Skeletal muscle satellite cell (primary cell): Measurements from ENCODE around the gene RUFY3.
"Not testable (repeated sequence)": the region's sequence is repeated elsewhere in the genome, so short reads cannot be mapped to it uniquely, and the experiment has no call there.

Experiments
- H3K27me3 ChIP-seq: 2 replicates; pipeline ENCODE4 v1.7.0; 2013; ENCODE audit warnings: low read length; ENCODE audit not compliant: control insufficient read depth, insufficient read depth
- H3K36me3 ChIP-seq: 2 replicates; pipeline ENCODE4 v1.7.0; 2013; ENCODE audit warnings: mild to moderate bottlenecking, control low read depth, low read length; ENCODE audit not compliant: insufficient read depth
- H3K4me1 ChIP-seq: 2 replicates; pipeline ENCODE4 v1.7.0; 2013; ENCODE audit warnings: low read length; ENCODE audit not compliant: control insufficient read depth, insufficient read depth
- H3K4me2 ChIP-seq: 2 replicates; pipeline ENCODE4 v1.7.0; 2013; ENCODE audit warnings: mild to moderate bottlenecking, low read length
- H3K4me3 ChIP-seq: 2 replicates; pipeline ENCODE4 v1.7.0; 2013; ENCODE audit warnings: low read length
- H3K9ac ChIP-seq: 2 replicates; pipeline ENCODE4 v1.7.0; 2013; ENCODE audit warnings: mild to moderate bottlenecking, low read depth, low read length, moderate library complexity
- H3K9me3 ChIP-seq: replicated peaks from 2 replicates; pipeline ENCODE4 v1.7.0; 2013; ENCODE audit warnings: mild to moderate bottlenecking, control low read depth, low read length

Gene RUFY3

DNA sequence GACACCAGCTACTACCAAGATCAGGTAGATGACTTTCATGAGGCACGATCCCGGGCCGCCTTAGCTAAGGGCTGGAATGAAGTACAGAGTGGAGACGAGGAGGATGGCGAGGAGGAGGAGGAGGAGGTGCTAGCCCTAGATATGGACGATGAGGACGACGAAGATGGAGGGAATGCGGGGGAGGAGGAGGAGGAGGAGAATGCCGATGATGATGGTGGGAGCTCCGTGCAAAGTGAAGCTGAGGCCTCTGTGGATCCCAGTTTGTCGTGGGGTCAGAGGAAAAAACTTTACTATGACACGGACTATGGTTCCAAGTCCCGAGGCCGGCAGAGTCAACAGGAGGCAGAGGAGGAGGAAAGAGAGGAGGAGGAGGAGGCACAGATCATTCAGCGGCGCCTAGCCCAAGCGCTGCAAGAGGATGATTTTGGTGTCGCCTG is 33.0 kb upstream of the RUFY3 start:
- Histone ChIP-seq H3K36me3 (peaks cover 13% of the 10 kb centered on the region), H3K9me3 (no peaks in the 10 kb centered on the region), H3K9ac (peak overlapping the region; percentile 91), H3K4me3 (peak overlapping the region; percentile 90), H3K4me2 (peak overlapping the region; percentile 93), H3K4me1 (peaks cover 22% of the 10 kb centered on the region), H3K27me3 (no peaks in the 10 kb centered on the region)

GRCh38 chr4:70691661-70692060 is 30.1 kb upstream of the RUFY3 start:
- Histone ChIP-seq H3K4me1 (peaks cover 22% of the 10 kb centered on the region), H3K4me3 (no peak overlapping the region)

GRCh38 chr4:70694633-70695032 is 27.1 kb upstream of the RUFY3 start:
- not testable (repeated sequence) for H3K4me3 ChIP-seq, H3K9ac ChIP-seq, H3K27me3 ChIP-seq, H3K4me2 ChIP-seq, H3K9me3 ChIP-seq
- H3K4me1 ChIP-seq = peaks cover 12% of the 10 kb centered on the region
- peaks cover 12% of the 10 kb centered on the region for H3K36me3 ChIP-seq

More at GRCh38 chr4:70691661-70692060, 30.1 kb upstream of the RUFY3 start:
- peak overlapping the region; percentile 42 for H3K4me2 ChIP-seq
- H3K27me3 ChIP-seq = no peaks in the 10 kb centered on the region
- H3K9ac ChIP-seq = no peak overlapping the region
- peaks cover 13% of the 10 kb centered on the region for H3K36me3 ChIP-seq
- no peaks in the 10 kb centered on the region for H3K9me3 ChIP-seq

DNA sequence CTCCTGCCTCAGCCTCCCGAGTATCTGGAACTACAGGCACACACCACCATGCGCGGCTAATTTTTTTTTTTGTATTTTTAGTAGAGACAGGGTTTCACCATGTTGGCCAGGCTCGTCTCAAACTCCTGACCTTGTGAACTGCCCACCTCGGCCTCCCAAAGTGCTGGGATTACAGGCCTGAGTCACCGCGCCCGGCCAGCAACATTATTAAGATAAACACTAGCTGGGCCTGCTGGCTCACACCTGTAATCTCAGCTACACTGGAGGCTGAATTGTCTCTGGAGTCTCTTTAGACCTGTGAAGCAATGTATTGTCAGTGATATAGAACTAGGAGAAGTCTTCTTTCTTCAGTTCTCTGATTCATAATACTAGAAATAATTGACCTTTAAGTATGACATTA is 23.3 kb upstream of the RUFY3 start:
- not testable (repeated sequence) for H3K36me3 ChIP-seq, H3K9ac ChIP-seq, H3K4me2 ChIP-seq, H3K9me3 ChIP-seq, H3K4me3 ChIP-seq, H3K4me1 ChIP-seq, H3K27me3 ChIP-seq

- Histone ChIP-seq H3K27me3 (no peaks in the 10 kb centered on the region), H3K9ac (no peak overlapping the region), H3K4me3 (no peak overlapping the region), H3K4me2 (no peak overlapping the region), H3K4me1 (peaks cover 11% of the 10 kb centered on the region), H3K36me3 (no peaks in the 10 kb centered on the region), H3K9me3 (no peaks in the 10 kb centered on the region)
Observed at GRCh38 chr4:70700712-70701111, 21.1 kb upstream of the RUFY3 start.

DNA sequence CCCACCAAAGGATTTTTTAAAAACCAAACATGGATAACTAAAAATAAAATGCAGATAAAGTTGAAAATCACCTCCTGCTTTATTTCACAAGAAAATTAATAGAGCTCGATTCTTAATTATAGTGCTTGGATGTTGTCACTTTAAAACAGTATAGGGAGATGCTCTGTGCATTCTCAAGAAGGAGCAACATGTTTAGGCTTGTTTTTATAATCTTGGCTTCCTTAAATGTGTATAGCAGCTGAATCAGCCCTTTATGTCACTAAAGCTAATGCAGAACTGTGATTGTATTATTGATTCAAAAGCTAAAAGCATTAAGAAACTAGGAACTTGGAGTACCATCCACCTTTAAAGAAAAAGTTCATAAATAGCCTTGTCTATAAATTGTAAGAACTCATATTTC is 20.5 kb upstream of the RUFY3 start:
- Histone ChIP-seq H3K4me1 (peaks cover 11% of the 10 kb centered on the region), H3K4me2 (no peak overlapping the region), H3K9ac (no peak overlapping the region), H3K27me3 (no peaks in the 10 kb centered on the region), H3K4me3 (no peak overlapping the region), H3K36me3 (no peaks in the 10 kb centered on the region), H3K9me3 (no peaks in the 10 kb centered on the region)

DNA sequence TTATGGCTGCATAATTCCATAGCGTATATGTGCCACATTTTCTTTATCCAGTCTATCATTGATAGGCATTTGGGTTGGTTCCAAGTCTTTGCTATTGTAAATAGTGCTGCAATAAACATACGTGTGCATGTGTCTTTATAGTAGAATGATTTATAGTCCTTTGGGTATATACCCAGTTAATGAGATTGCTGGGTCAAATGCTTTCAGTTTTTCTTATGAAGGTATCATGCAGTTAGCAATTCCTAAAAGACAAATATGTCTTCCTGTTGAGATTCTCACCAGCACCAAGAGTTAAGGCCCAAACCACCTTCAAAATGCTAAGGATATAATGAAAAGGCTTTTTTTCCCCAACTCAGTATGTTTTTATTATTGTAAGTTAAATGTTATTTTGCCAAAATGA is 19.2 kb upstream of the RUFY3 start:
- peaks cover 25% of the 10 kb centered on the region for H3K4me1 ChIP-seq
- not testable (repeated sequence) for H3K9me3 ChIP-seq, H3K4me3 ChIP-seq, H3K36me3 ChIP-seq, H3K27me3 ChIP-seq, H3K9ac ChIP-seq, H3K4me2 ChIP-seq

- Histone ChIP-seq H3K4me1 (peaks cover 25% of the 10 kb centered on the region), H3K27me3 (no peaks in the 10 kb centered on the region), H3K4me3 (peak overlapping the region; percentile 75), H3K36me3 (no peaks in the 10 kb centered on the region), H3K9ac (peak overlapping the region; percentile 93), H3K4me2 (peak overlapping the region; percentile 84), H3K9me3 (no peaks in the 10 kb centered on the region)
Observed at GRCh38 chr4:70703619-70704214, 18.0 kb upstream of the RUFY3 start.

GRCh38 chr4:70704215-70704930 is 17.4 kb upstream of the RUFY3 start:
- H3K9ac ChIP-seq = peak overlapping the region; percentile 93
- H3K9me3 ChIP-seq = no peaks in the 10 kb centered on the region
- H3K27me3 ChIP-seq = no peaks in the 10 kb centered on the region
- H3K4me3 ChIP-seq = peak overlapping the region; percentile 75
- peaks cover 25% of the 10 kb centered on the region for H3K4me1 ChIP-seq
- H3K4me2 ChIP-seq = peak overlapping the region; percentile 84
- no peaks in the 10 kb centered on the region for H3K36me3 ChIP-seq

DNA sequence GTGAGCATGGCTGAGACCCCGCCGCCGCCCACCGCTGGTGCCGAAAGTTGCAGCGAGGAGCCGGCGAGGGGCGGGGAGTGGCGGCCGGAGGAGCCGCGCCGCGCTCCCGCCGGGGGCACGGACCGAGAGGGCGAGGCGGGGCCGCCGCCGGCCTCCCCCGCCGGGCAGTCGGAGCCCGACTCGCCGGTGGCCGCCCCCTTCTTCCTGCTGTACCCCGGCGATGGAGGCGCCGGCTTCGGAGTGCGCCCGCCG is 16.9 kb upstream of the RUFY3 start:
- Histone ChIP-seq H3K4me3 (peak overlapping the region; percentile 75), H3K36me3 (no peaks in the 10 kb centered on the region), H3K9me3 (no peaks in the 10 kb centered on the region), H3K27me3 (no peaks in the 10 kb centered on the region), H3K9ac (peak overlapping the region; percentile 93), H3K4me2 (peak overlapping the region; percentile 84), H3K4me1 (peaks cover 25% of the 10 kb centered on the region)

DNA sequence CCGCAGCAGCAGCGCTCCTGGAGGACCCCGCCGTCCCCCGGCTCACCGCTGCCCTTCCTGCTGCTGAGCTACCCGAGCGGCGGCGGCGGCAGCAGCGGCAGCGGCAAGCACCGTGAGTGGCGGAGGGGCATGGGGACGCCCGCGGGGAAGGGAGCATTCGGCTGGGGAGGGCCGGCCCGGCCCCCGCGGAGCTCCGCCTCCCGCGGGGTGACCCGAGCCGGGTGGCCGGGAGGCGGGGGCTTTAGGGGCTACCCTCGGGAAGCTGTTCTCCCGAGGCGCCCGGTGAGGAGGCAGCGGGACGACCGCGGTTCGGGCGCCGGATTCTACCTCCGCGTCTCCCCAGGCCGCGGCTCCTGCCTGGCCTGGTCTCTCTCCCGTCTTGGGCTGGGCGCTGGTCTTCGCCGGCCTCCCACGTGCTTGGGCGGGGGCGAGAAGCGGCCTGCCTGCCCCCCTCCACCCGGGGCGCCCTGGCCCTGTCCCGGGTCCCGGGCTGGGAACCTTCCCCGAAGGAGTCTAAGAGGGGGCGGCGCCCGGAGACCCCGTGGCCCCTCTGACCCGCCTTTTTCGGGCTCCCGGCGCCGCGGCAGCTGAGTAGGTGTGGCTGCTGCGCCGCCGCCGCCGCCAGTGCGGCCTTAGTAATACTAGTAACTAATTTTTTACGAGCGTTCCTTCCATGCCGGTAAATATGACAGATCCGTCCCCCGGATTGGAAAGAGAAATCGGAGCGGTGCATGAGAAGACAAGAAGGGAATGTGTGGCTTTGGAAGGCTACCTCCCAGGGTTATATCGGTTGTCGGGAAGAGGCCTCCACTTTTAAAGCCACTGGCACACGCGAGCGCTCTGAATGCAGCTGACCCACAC is 16.4 kb upstream of the RUFY3 start:
- peak overlapping the region; percentile 93 for H3K9ac ChIP-seq
- peak overlapping the region; percentile 84 for H3K4me2 ChIP-seq
- H3K36me3 ChIP-seq = no peaks in the 10 kb centered on the region
- peak overlapping the region; percentile 75 for H3K4me3 ChIP-seq
- H3K9me3 ChIP-seq = no peaks in the 10 kb centered on the region
- no peaks in the 10 kb centered on the region for H3K27me3 ChIP-seq
- peaks cover 25% of the 10 kb centered on the region for H3K4me1 ChIP-seq
